Neural progenitor cell (in vitro differentiated cells): ENCODE results near the gene PRIMA1.

ENCODE experiments used
- EZH2 ChIP-seq: fragments of 200-600 bp; sonication (generic); IDR thresholded peaks from 2 replicates; pipeline ENCODE4 v1.6.1; 2017; ENCODE audit warnings: antibody characterized with exemption, mild to moderate bottlenecking, moderate library complexity
- TF ChIP-seq, protein P1 (sequence below): fragments of 200-600 bp; sonication (generic); IDR thresholded peaks from 2 replicates; pipeline ENCODE4 v1.5.1; 2017; ENCODE audit warnings: antibody characterized with exemption, mild to moderate bottlenecking

DNA sequence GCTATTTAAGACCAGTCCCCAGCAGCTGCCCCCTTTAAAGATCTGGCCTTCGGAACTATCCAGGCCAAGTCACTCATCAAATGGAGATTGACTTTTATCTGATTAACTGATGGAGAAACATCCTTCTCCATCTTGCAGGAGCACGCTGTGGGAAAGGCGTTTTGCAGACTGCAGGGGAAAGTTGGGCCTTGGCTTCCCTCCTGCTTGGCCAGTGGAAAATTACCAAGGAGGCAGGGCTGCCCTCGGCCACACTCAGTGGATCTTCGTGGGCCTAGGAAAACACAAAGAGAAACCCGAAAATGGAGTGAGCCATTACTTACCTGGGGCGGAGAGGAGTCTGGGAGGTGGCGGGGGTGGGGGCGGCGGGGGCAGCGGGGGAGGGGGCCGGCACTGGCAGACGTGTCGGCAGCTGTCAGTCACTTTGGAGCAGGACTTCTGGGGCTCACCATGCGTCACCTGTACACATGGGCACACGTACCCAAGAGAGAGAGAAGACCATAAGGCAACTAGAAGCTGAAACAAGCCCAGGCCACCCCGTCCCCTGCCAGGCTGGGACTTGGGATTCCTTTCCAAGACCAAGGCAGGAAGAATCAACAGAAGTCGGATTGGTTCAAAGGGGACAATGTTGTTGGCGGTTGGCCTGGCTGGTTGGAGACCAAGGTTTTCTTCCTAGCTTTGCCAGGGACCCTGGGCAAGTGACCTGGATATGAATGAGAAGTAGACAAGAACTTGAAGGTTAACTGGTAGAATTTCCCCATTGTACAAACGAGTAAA lies 9.2 kb downstream of the PRIMA1 start:
- TF ChIP-seq, protein P1, sequence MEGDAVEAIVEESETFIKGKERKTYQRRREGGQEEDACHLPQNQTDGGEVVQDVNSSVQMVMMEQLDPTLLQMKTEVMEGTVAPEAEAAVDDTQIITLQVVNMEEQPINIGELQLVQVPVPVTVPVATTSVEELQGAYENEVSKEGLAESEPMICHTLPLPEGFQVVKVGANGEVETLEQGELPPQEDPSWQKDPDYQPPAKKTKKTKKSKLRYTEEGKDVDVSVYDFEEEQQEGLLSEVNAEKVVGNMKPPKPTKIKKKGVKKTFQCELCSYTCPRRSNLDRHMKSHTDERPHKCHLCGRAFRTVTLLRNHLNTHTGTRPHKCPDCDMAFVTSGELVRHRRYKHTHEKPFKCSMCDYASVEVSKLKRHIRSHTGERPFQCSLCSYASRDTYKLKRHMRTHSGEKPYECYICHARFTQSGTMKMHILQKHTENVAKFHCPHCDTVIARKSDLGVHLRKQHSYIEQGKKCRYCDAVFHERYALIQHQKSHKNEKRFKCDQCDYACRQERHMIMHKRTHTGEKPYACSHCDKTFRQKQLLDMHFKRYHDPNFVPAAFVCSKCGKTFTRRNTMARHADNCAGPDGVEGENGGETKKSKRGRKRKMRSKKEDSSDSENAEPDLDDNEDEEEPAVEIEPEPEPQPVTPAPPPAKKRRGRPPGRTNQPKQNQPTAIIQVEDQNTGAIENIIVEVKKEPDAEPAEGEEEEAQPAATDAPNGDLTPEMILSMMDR = no peak
- TF ChIP-seq EZH2 = no peak
